Measurements from ENCODE around the gene MME.

DNA sequence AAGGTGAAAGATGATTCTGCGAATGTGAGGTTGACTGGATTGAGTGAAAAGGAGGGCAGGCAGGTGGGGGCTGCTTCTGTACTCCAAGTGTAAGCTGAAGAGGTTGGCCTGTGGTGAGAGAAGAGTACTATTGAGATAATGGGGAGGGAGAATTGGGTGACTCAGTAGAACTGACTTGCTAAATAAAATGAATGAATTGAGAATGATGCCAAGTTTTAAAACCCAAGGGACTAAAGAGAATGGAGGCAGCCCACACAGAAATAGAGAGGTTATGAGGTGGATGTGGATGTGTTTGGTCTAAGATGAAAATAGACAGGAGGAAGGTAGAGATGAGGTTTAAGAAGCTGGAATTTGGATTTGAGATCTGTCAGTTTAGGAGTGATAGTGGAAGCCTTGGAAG, 5.9 kb downstream of the MME start:
- no peak for TF ChIP-seq GATA2 (IDR thresholded peaks at IDR 0.05; ENCODE audit: low read depth, low read length)
- no peak for TF ChIP-seq GATA3 (IDR thresholded peaks at IDR 0.05; ENCODE audit: low read depth, low read length)

Measured in SH-SY5Y (cell line).